Medulla oblongata (tissue), 1 donor: ENCODE results near the gene ITGA11.
A peak's percentile ranks its signal among the peaks of the same experiment; 100 is the strongest.

Source experiments
- DNase-seq: peaks from one replicate; pipeline ENCODE4 v3.0.0-alpha.2; 2015; ENCODE audit errors: extremely low spot score

The ITGA11 gene

DNA sequence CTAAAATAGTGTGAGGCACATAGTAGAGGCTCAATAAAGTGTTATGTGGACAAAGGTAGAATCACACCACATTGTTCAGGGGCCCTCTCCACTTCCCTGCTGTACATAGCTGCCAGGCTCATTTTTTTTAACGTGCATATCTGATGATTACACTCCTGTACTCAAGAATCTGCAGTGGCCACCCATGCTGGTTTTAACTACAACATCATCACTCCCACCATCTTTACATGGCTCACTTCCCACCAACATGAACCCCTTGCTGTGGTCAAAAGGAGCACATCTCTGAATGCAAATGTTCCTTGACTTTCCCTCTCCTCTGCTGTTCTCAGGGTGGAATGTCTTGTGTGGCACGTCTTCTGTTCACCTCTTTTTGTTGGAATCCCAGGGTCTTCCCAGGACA lies 77.7 kb downstream of the ITGA11 start:
- no peak for DNase-seq

DNA sequence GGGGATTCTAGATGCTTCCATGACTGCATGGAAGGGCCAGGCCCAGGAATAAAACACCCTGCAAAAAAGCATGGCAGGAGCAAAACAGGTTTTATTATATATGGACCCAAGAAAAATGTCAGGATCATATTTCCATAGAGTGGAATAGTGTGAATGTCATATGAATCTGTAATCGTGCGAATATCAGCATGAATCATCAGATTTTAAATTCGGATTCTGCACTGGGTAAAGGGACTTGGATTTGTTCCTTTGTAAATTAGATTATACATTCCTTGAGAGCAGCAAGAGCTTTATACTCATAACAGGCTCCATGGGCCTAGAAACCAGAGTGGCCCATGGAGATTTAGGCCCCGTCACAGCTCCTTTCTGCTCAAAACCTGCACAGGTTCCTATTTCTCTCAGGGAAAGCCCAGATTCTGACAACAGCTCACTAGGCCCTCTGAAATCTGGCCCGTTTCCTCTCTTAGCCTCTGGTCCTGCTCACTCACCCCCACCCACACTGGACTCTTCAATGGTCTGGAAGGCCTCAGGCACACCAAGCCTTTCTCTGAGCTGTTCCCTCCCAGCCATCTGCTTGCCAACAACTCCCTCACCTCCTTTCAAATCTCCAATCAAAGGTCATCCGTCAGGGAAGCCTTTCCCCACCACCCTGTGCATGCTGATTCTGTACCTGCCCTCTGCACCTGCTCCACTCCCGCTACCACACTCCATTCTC lies 78.4 kb downstream of the ITGA11 start:
- DNase-seq, result no peak

DNA sequence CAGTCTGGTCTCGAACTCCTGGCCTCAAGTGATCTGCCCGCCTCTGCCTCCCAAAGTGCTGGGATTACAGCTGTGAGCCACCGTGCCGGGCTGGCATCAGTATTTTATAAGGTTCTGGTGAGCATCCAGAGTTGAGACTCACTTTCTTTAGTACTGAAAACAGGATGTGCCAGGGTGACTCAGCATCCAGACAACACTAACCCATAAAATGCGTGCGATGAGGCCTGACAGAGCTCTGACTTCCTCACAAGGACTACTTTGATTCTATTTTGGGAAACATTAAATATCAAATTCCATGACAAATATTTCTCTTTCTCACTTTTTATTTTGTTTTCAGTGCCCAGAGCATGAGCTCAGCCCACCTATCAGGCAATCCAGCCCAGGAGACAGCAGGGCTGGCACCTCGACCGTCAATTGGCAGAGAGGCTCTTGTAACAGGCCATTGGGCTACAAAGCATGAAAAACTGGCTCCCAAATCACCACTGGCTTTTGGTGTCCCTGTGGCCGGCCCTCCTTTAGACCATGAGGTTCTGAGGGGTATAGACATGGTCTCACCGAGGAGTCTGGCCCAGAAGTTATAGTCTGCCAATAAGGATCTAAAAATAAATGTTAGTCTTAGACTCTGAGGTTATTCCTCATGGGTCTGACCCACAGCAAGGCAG lies 79.4 kb downstream of the ITGA11 start:
- peak; percentile 36 for DNase-seq

DNA sequence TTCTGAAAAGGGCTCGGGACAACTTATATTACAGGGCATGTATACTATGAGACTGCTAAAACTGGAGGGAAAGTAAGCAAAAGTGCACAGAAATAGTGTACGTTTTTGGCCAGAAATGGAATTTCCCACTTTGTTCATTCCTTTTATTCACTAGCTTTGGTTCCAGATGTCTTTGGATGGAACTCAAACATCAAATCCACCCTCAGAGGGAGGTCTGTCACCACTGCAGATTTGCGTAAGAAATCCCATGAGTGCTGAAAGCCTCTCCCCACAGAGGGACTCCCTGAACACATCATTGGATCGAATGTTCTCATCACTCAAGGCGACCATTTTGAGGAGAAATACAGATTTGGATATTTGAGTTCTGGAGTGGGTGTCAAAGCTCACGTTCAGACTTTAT lies 82.8 kb downstream of the ITGA11 start:
- DNase-seq, result no peak

DNA sequence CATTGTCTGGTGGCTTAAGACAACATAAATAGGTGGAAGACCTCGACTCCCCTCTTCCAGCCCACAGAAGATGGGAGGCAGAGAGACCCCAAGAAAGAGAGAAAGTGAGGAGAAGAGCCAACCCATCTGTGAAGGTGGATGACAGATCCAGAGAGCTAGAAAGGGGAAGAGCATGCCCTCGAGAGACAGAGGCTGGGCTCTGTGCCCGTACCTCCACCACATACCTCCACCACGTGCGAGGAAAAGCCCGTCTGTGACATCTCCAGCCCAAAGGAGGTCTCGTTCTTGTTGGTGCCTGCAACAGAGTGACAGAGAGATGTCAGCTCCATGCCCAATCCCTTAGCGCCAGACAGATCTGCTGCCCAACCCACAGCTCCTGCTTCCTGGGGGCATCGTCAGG lies 83.4 kb downstream of the ITGA11 start:
- DNase-seq, result no peak

DNA sequence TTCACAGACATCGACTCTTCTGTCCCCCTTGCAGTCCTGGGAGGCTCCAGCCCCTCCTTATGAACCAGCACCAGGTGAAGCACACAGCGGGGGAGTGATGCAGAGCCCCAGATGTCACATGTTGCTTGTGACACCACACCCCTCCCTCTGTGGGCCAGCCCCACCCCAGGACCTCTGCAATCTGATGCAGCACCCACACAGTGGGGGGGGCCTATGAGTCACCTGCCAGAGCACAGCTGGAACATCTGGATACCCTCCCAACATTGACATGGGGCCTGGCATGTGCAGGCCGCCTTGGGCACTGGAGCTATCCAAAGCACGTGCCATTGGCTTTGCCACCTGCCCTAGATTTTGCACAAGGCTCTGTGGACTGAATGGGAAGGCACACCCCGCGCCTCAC lies 83.9 kb downstream of the ITGA11 start:
- no peak for DNase-seq

DNA sequence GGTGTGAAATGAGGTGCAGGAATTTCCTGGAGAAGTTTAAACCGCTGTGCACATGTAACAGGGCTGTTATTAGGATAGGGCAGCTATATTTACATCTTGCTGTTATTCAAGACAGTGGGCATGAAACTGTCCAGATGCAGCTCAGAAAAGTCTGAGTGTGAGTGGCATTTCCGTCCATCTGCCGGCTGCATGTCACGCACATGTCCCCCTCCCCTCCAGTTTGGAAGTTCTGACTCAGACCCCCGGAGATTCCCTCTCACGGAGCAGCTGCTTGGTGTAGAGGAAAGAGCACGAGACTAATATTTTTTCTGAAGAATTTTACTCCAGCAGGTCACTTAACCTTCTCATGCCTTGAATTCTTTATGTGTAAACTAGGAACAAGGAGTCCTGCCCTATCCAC lies 84.6 kb downstream of the ITGA11 start:
- DNase-seq, result no peak

- DNase-seq, result no peak
Observed at GRCh38 chr15:68346979-68347378, 85.0 kb downstream of the ITGA11 start.

DNA sequence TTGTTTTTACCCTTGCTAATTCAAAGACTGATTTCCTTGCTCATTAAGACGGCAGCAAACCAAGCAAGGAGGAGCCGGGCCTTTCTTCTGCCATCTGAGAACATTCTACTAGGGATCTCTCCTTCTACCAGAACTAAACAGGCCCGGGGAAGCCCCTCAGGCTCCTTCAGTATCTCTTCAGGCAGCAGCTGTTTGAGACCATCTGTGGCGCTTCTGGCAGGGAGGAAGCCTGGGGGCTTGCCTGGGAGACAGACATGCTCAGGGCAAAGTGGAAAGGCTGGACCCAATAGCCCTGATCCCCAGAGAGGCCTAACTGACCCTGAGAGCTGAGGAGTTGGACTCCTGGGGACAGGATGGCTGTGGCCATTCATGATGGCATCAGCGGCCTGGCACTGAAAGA lies 86.5 kb downstream of the ITGA11 start:
- no peak for DNase-seq

- DNase-seq, result no peak
Observed at GRCh38 chr15:68344600-68344999, 87.4 kb downstream of the ITGA11 start.

DNA sequence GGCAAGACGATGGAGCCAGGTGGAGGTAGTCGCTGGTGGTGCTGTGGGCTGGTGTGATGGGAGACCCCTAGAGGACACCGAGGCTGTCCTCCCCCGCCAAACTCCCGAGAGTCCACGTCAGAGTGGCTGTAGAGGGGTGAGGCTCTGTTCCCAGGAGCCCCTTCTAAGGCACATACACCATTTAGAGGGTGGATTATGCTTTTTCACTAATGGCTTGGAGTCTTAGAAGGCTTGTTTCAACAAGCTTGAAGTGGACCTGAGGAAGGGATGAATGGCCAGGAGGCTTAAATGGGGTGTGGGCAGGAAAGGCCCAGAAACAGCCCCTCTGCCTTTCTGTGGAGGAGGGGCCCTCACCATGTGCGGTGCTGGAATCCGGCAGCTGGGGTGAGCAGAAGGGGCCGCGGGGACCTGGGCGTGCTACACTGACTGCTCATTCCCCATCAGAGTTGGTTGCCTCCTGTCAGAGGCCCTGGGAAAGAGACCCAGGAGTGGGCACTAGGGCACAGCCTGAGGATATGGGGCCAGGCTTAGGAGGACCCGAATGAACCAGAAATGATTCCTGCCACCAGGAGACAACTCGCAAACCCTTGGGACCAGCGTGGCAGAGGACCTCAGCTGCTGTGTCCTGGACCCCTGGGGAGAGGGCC lies 88.3 kb downstream of the ITGA11 start:
- no peak for DNase-seq

GRCh38 chr15:68341760-68342725 lies 89.9 kb downstream of the ITGA11 start:
- no peak for DNase-seq

- no peak for DNase-seq
Observed at GRCh38 chr15:68340726-68341671, 91.0 kb downstream of the ITGA11 start.

- DNase-seq, result no peak
Observed at GRCh38 chr15:68339481-68339880, 92.5 kb downstream of the ITGA11 start.

DNA sequence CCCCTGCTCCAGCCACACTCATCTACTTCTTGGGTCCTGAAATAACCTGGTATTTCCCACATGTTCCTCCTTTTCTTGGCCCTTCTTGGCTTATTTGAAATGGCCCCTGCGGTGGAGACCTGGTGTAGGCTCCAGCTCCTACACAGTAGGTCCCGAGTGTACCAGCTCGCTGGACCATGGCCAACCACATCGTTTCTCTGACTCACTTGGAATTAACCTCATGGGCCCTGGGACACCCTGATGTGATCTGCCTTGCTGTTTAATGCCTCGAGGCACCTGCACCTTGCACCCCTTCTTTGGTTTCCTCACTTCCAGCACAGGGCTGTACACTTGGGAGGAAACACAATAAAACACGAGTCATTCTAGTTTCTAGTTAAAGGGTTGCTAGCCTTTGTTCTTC lies 94.1 kb downstream of the ITGA11 start:
- no peak for DNase-seq

DNA sequence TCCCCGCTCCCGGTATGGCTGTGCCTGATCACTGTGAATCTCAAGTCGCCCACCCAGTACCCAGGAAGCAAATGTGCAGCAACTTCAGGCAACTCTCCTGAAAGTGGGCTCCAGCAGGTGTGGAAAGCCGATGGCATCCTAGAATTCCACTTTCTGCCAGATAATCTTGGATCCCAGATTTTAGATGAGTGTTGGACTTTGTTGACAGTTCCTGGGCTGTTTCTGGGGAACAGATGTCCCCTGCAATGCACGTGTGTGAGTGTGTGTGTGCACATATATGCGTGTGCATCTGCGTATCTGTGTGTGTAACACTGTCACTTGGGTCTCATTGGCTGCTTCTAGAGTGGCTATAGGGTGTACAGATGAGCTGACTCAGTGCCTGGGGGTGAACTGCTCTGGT lies 95.4 kb downstream of the ITGA11 start:
- no peak for DNase-seq

GRCh38 chr15:68335655-68336054 lies 96.3 kb downstream of the ITGA11 start:
- no peak for DNase-seq

- peak; percentile 72 for DNase-seq
Observed at GRCh38 chr15:68335251-68335650, 96.7 kb downstream of the ITGA11 start.

DNA sequence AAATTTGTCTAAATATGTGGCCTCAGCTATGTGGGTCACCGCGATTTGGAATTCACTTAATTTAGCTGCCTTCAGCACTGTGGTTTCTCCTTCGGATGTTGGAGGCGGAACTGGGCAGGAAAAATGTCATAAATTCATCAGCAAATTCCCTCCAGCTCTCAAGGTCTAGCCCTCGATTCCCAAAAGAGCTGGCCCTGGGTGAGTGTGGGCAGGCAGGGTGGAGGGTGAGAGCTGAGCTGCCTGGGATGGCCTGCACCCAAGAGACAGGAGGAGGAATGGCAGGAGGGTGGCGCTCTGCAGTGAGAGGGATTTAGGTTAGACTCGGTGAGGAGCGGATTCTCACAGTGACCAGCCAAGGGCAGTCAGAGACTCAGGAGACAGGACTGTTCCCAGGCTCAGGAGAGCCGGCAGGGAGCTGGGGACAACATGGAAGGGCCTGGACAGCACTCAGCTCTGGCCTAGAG lies 97.3 kb downstream of the ITGA11 start:
- DNase-seq, result peak; percentile 18

DNA sequence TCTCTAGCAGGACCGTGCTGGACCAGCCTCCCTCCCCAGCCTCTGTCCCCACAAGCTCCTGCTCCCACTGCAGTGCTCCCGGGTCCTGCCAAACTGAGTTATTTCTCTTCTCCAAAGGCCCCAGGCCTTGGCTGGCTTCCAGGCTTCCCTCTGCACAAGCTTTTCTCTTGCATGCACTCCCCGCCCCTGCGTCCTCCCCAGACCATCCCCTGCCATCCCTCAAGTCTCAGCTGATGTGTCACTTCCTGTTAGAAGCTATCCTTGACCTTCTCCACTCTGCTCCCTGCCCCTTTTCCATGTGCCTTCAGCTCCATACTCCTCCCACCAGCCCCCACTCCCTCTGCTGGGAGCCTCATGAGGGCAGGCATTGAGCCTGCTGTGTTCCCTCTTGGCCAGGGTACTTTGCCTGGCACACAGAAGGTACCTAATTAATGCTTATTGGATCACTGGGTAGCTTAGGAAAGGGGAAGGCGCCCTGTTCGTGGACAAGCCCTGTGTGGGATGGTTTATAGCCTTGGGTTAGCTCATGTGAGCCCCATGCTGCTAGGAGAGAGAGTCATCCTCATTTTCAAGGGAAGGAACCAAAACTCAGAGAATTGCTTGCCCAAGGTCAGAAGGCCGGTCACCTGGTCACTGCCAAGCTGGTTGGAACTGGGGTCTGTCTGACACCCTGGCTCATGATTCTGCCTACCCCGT lies 98.0 kb downstream of the ITGA11 start:
- no peak for DNase-seq
